Esophagus squamous epithelium (tissue), 4 donors: ENCODE measurements around the gene ADORA2B.

Experiments used
- POLR2A ChIP-seq, 4 donors: fragments of 450-650 bp; IDR thresholded peaks; one replicate each; pipeline ENCODE4 v1.6.1; 2017; ENCODE audit warnings: antibody characterized with exemption in 4 of 4, mild to moderate bottlenecking in 4 of 4, moderate library complexity in 3 of 4
- TF ChIP-seq, protein P1 (sequence below), 6 experiments: fragments of 450-650 bp in 4 of 6; fragments of 200-600 bp in 2 of 6; sonication (generic) in 2 of 6; IDR thresholded peaks; one replicate each; pipeline ENCODE4 v1.5.1; 2016 to 2019; ENCODE audit warnings: antibody characterized with exemption in 6 of 6, mild to moderate bottlenecking in 4 of 6, moderate library complexity in 4 of 6

DNA sequence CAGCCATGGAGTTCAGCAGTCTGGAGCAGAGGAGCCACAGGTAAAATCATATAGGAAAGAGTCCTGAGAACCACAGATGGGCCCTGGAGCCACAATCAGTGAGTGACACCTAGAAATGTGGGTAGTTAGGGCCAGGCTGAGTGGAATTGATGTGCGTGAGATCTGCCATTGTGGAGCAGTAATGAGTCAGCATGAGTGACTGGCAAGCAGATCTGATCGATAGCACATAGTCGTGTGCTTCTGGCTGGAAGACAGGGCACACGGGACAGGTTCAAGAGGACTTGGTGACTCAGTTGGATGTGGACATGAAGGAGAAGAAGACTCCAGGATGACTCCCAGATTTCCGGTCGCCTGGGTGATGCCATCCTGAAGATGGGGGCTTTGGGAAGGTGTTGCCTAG lies 12.3 kb downstream of the ADORA2B start:
- no peak for TF ChIP-seq POLR2A (IDR thresholded peaks at IDR 0.05)
- TF ChIP-seq, protein P1, sequence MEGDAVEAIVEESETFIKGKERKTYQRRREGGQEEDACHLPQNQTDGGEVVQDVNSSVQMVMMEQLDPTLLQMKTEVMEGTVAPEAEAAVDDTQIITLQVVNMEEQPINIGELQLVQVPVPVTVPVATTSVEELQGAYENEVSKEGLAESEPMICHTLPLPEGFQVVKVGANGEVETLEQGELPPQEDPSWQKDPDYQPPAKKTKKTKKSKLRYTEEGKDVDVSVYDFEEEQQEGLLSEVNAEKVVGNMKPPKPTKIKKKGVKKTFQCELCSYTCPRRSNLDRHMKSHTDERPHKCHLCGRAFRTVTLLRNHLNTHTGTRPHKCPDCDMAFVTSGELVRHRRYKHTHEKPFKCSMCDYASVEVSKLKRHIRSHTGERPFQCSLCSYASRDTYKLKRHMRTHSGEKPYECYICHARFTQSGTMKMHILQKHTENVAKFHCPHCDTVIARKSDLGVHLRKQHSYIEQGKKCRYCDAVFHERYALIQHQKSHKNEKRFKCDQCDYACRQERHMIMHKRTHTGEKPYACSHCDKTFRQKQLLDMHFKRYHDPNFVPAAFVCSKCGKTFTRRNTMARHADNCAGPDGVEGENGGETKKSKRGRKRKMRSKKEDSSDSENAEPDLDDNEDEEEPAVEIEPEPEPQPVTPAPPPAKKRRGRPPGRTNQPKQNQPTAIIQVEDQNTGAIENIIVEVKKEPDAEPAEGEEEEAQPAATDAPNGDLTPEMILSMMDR (IDR thresholded peaks at IDR 0.05): no peak
